Endothelial cell of umbilical vein (primary cell): ENCODE data around the gene MYH7. TPM values are rescaled to one million over a fixed set of nuclear protein-coding genes. Genes with fewer than 3 reads are reported as not detected.

Experiments used
- BruUV-seq: library from RNA; stranded (reverse); fragments of 400-500 nt; replicated peaks from 2 replicates; lab custom pipeline; 2021; lab: Mats Ljungman, UMichigan
- CTCF ChIA-PET: fragments of 300-600, 350-600 bp; sonication (Branson Sonifier 250); formaldehyde crosslinking; loops from one replicate; lab custom pipeline; 2021; ENCODE audit warnings: antibody characterized with exemption, inconsistent platforms; lab: Charles Lee
- POLR2A ChIA-PET: fragments of 300-600, 350-600 bp; sonication (Branson Sonifier 250); formaldehyde crosslinking; loops from one replicate; lab custom pipeline; 2021; ENCODE audit warnings: antibody characterized with exemption, inconsistent platforms; lab: Charles Lee
- DNase-seq: peaks from one replicate; pipeline ENCODE4 v3.0.0-alpha.2; 2011; ENCODE audit warnings: low read depth, low spot score
- FAIRE-seq: peaks from 2 replicates; lab custom pipeline; 2011; peaks lifted over from hg19 to GRCh38; lab: Jason Lieb, UNC
- H2AFZ ChIP-seq: 2 replicates; pipeline ENCODE4 v1.6.0; 2012; ENCODE audit warnings: low read depth, low read length, control low read depth, inconsistent platforms
- H3K27ac ChIP-seq: 2 replicates; pipeline ENCODE4 v1.5.1; 2011; ENCODE audit warnings: low read depth, mild to moderate bottlenecking, control low read depth, low read length, moderate library complexity; ENCODE audit not compliant: insufficient read depth
- H3K27me3 ChIP-seq, 2 experiments: 2 replicates each; pipeline versions ENCODE4 v1.6.0 to v1.6.1; 2011; ENCODE audit warnings: low read length in 2 of 2, mixed read lengths in 1 of 2; ENCODE audit not compliant: control insufficient read depth in 2 of 2, insufficient read depth in 2 of 2
- H3K36me3 ChIP-seq, 2 experiments: 2 replicates in 1 of 2; 3 replicates in 1 of 2; pipeline ENCODE4 v1.5.1; 2011; ENCODE audit warnings: low read length in 2 of 2, mild to moderate bottlenecking in 1 of 2, moderate library complexity in 1 of 2; ENCODE audit not compliant: control insufficient read depth in 2 of 2, insufficient read depth in 2 of 2; ENCODE audit errors: extremely low read depth in 1 of 2
- H3K4me1 ChIP-seq: 3 replicates; pipeline ENCODE4 v1.5.1; 2011; ENCODE audit warnings: mild to moderate bottlenecking, low read length; ENCODE audit not compliant: control insufficient read depth, insufficient read depth; ENCODE audit errors: extremely low read depth
- H3K4me2 ChIP-seq: 2 replicates; pipeline ENCODE4 v1.6.1; 2011; ENCODE audit warnings: low read length, control low read depth, mixed read lengths; ENCODE audit not compliant: insufficient read depth
- H3K4me3 ChIP-seq, 3 experiments: fragments of 200-600 bp in 1 of 3; sonication (generic), shearing (Covaris generic) in 1 of 3; replicated peaks in 1 of 3; 2 replicates each; pipeline ENCODE4 v1.5.1; 2011 to 2016; ENCODE audit warnings: control low read depth in 3 of 3, low read length in 3 of 3, mild to moderate bottlenecking in 2 of 3, inconsistent platforms in 1 of 3, low read depth in 1 of 3, moderate library complexity in 1 of 3; ENCODE audit not compliant: insufficient read depth in 1 of 3
- H3K79me2 ChIP-seq: 2 replicates; pipeline ENCODE4 v1.6.0; 2012; ENCODE audit warnings: low read length, inconsistent platforms; ENCODE audit not compliant: control insufficient read depth, insufficient read depth
- H3K9ac ChIP-seq: replicated peaks from 2 replicates; pipeline ENCODE3; 2011; ENCODE audit warnings: low read length, control low read depth; ENCODE audit not compliant: insufficient read depth; ENCODE audit errors: extremely low read depth
- H3K9me1 ChIP-seq: replicated peaks from 3 replicates; pipeline ENCODE4 v1.6.0; 2011; ENCODE audit warnings: mild to moderate bottlenecking, low read length; ENCODE audit not compliant: control insufficient read depth, insufficient read depth; ENCODE audit errors: extremely low read depth
- H3K9me3 ChIP-seq: replicated peaks from 2 replicates; pipeline ENCODE4 v1.5.1; 2012; ENCODE audit warnings: low read length, inconsistent platforms; ENCODE audit not compliant: control insufficient read depth, insufficient read depth
- H4K20me1 ChIP-seq: replicated peaks from 2 replicates; pipeline ENCODE3; 2011; ENCODE audit warnings: mild to moderate bottlenecking, low read length; ENCODE audit not compliant: control insufficient read depth, insufficient read depth; ENCODE audit errors: extremely low read depth
- EZH2 ChIP-seq: IDR thresholded peaks from 2 replicates; pipeline ENCODE4 v1.6.1; 2012; ENCODE audit warnings: borderline replicate concordance, low read depth, mild to moderate bottlenecking, moderate library complexity, low read length, inconsistent platforms; ENCODE audit not compliant: severe bottlenecking
- FOS ChIP-seq: IDR thresholded peaks from 2 replicates; pipeline ENCODE4 v1.6.1; 2011; ENCODE audit warnings: mild to moderate bottlenecking, low read length, moderate library complexity, borderline replicate concordance; ENCODE audit not compliant: insufficient read depth
- GATA2 ChIP-seq: IDR thresholded peaks from 2 replicates; pipeline ENCODE4 v1.7.0; 2011; ENCODE audit warnings: low read depth, mild to moderate bottlenecking, moderate library complexity, mixed read lengths, low read length; ENCODE audit not compliant: insufficient read length, insufficient read depth
- JUN ChIP-seq: IDR thresholded peaks from 2 replicates; pipeline ENCODE4 v1.6.1; 2011; ENCODE audit warnings: borderline replicate concordance, low read depth; ENCODE audit not compliant: insufficient read length, insufficient read depth
- MYC ChIP-seq: IDR thresholded peaks from one replicate; pipeline ENCODE4 v1.6.1; 2011; ENCODE audit warnings: mild to moderate bottlenecking, low read depth, low read length
- POLR2A ChIP-seq: IDR thresholded peaks from 2 replicates; pipeline ENCODE4 v1.6.1; 2012; ENCODE audit warnings: low read depth, mild to moderate bottlenecking, control low read depth, low read length
- POLR2AphosphoS5 ChIP-seq: IDR thresholded peaks from 2 replicates; pipeline ENCODE4 v1.6.1; 2012; ENCODE audit warnings: low read depth, mild to moderate bottlenecking, control low read depth, low read length, moderate library complexity; ENCODE audit not compliant: insufficient read depth
- dilution Hi-C: fragments of 300-500 bp; cut with MboI; formaldehyde crosslinking; loops from one replicate; pipeline ENCODE4 v1.15.0; 2019; ENCODE audit warnings: low sequenced_read_pairs; ENCODE audit not compliant: extremely low pct_ligation_motif_present
- intact Hi-C: fragments of 100-400 bp; cut with micrococcal nuclease; formaldehyde crosslinking; loops from one replicate; pipeline ENCODE4 v1.10.0; 2022
- polyA plus RNA-seq, 4 experiments: library from polyadenylated mRNA; depleted of rRNA in 3 of 4; stranded (reverse) in 3 of 4; unstranded in 1 of 4; fragments of >200 nt; gene quantifications; 2 replicates each; pipeline versions ENCODE4 v1.2.1 to v1.2.3, GENCODE V29; 2011 to 2012; ENCODE audit warnings: missing spikeins in 1 of 4
- total RNA-seq: library from RNA; stranded (reverse); gene quantifications from 2 replicates; pipeline ENCODE4 v1.2.3, GENCODE V29; 2021
- TF ChIP-seq, protein P1 (sequence below), 2 donors: IDR thresholded peaks; 1 replicate in 1 of 2; 2 replicates in 1 of 2; pipeline ENCODE4 v1.5.1; 2011; ENCODE audit warnings: low read length in 2 of 2, mild to moderate bottlenecking in 2 of 2, moderate library complexity in 2 of 2, control low read depth in 1 of 2, inconsistent platforms in 1 of 2, low read depth in 1 of 2; ENCODE audit not compliant: insufficient read depth in 1 of 2; ENCODE audit errors: extremely low read depth in 1 of 2
- TF ChIP-seq, protein P2 (sequence below): IDR thresholded peaks from 2 replicates; pipeline ENCODE4 v1.6.1; 2011; ENCODE audit not compliant: insufficient read depth, insufficient read length

The MYH7 gene
- total and polyA plus RNA-seq, 2 donors (not counting 3 experiments of a cell fraction or from before 2014, with no cell fraction given): not detected

DNA sequence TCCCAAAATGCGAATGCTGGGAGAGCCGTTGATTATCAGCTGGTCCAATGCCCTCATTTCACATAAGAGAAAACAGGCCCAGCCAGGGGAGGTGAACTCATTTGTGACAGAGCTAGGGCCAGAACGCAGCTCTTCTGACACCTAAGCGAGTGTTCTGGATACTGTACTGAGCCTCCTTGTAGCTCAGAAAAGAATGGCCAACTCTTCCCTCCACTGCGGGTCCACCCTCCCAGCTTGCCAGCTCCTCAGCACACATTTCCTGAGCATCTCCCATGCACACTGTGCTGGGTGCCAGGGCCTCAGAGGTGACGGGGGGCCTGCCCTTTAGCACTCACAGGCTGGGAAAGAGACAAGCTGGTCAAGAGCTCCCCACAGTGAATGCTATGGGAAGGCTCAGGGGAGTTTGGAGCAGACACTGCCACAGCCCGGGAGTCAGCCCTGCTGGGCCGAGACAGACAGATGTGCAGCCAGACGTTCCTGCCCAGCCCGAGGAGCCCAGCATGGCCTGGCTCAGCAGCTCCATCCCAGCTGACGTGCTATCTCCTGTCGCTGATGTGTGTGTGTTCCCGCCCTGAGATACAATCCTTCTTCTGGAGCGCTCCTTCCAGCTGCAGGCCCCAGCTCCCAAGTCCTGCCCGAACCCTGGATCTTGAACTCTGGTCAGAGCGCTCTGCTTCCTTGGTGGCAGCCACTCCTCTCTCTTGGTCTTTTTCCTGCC is 55.1 kb downstream of the MYH7 start:
- no peaks in the 10 kb centered on the region for H3K36me3 ChIP-seq
- H3K4me2 ChIP-seq: no peak overlapping the region
- no peak overlapping the region for H3K27ac ChIP-seq
- no peaks in the 10 kb centered on the region for H3K4me1 ChIP-seq
- no peaks in the 10 kb centered on the region for H3K79me2 ChIP-seq
- no TSS peak for BruUV-seq
- no peaks in the 10 kb centered on the region for H3K9me1 ChIP-seq
- DNase-seq: no peak
- dilution Hi-C loops: no loop called here
- CTCF ChIA-PET: interaction anchor here (0.7 to 4.7 kb wide), 33 partner anchors 9 to 311 kb away, joined by 3 to 55 read pairs (median 4); partner anchors contain the start of genes PABPN1 and SLC22A17
- H3K27me3 ChIP-seq: no peaks in the 10 kb centered on the region
- H4K20me1 ChIP-seq: no peaks in the 10 kb centered on the region
- POLR2A ChIA-PET: no interaction called here
- FAIRE-seq: no peak
- no peak overlapping the region for H2AFZ ChIP-seq
- intact Hi-C loops: loop anchor here (1.0 kb wide), 3 partner anchors 52 to 260 kb away; no protein-coding TSS in a partner anchor
- H3K9me3 ChIP-seq: no peaks in the 10 kb centered on the region
- no peak overlapping the region for H3K4me3 ChIP-seq
- TF ChIP-seq FOS: no peak
- no peak for TF ChIP-seq POLR2A
- no peak for TF ChIP-seq POLR2AphosphoS5
- no peak for TF ChIP-seq MYC
- TF ChIP-seq, protein P1, sequence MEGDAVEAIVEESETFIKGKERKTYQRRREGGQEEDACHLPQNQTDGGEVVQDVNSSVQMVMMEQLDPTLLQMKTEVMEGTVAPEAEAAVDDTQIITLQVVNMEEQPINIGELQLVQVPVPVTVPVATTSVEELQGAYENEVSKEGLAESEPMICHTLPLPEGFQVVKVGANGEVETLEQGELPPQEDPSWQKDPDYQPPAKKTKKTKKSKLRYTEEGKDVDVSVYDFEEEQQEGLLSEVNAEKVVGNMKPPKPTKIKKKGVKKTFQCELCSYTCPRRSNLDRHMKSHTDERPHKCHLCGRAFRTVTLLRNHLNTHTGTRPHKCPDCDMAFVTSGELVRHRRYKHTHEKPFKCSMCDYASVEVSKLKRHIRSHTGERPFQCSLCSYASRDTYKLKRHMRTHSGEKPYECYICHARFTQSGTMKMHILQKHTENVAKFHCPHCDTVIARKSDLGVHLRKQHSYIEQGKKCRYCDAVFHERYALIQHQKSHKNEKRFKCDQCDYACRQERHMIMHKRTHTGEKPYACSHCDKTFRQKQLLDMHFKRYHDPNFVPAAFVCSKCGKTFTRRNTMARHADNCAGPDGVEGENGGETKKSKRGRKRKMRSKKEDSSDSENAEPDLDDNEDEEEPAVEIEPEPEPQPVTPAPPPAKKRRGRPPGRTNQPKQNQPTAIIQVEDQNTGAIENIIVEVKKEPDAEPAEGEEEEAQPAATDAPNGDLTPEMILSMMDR (IDR thresholded peaks at IDR 0.05; ENCODE audit: extremely low read depth in 1 of 2, insufficient read depth in 1 of 2, low read depth in 1 of 2, low read length in 2 of 2): no peak
- no peak for TF ChIP-seq GATA2
- TF ChIP-seq JUN: no peak
- TF ChIP-seq, protein P2, sequence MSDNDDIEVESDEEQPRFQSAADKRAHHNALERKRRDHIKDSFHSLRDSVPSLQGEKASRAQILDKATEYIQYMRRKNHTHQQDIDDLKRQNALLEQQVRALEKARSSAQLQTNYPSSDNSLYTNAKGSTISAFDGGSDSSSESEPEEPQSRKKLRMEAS: no peak
- TF ChIP-seq EZH2: no peak
- no peak overlapping the region for H3K9ac ChIP-seq
